Measurements from ENCODE around the gene JAG2.

The JAG2 gene

DNA sequence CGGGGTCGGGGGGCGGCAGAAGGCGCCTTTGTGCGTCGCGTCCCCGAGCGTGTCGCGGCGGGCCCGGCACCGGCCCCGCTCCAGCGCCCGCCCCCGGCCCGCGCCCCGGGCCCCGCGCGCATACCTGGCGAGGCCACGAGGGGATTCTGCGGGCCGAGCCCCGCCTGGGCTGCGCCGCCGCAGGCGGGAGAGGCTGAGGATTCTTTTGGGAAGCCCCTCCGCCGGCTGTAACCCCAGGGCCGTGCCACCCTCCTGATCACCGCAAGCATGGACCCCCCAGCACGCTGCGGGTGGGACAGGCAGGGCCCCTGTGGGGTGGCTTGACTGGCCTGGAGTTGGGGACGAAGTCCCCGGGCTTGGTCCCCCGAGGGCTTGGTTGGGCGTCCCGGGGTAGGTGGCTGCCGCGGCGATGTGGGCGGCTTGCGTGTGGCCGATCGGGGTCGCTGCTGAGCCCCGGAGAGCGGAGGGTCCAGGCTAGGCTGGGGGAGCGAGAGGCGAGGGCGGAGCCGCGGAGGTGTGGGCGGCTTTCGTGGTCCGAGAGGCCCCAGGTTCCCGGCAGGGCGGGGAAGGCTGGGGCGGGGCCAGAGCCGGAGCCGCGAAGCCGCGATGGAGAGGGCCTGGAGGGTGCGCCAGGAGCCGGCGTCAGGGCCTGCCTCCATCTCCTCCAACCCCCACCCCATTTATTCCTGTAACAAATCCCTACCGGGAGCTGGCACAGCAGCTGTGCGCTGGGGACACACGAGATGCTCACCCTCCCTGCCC lies 75.0 kb downstream of the JAG2 start:
- peak overlapping the region; percentile 68 for H3K4me3 ChIP-seq (replicated peaks; ENCODE audit: low read depth, low read length)
- TF ChIP-seq, protein P1, sequence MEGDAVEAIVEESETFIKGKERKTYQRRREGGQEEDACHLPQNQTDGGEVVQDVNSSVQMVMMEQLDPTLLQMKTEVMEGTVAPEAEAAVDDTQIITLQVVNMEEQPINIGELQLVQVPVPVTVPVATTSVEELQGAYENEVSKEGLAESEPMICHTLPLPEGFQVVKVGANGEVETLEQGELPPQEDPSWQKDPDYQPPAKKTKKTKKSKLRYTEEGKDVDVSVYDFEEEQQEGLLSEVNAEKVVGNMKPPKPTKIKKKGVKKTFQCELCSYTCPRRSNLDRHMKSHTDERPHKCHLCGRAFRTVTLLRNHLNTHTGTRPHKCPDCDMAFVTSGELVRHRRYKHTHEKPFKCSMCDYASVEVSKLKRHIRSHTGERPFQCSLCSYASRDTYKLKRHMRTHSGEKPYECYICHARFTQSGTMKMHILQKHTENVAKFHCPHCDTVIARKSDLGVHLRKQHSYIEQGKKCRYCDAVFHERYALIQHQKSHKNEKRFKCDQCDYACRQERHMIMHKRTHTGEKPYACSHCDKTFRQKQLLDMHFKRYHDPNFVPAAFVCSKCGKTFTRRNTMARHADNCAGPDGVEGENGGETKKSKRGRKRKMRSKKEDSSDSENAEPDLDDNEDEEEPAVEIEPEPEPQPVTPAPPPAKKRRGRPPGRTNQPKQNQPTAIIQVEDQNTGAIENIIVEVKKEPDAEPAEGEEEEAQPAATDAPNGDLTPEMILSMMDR (IDR thresholded peaks at IDR 0.05; ENCODE audit: low read depth, low read length, missing control alignments) = peak; percentile 62
- DNase-seq (ENCODE audit: extremely low read depth, low read depth) = no peak

DNA sequence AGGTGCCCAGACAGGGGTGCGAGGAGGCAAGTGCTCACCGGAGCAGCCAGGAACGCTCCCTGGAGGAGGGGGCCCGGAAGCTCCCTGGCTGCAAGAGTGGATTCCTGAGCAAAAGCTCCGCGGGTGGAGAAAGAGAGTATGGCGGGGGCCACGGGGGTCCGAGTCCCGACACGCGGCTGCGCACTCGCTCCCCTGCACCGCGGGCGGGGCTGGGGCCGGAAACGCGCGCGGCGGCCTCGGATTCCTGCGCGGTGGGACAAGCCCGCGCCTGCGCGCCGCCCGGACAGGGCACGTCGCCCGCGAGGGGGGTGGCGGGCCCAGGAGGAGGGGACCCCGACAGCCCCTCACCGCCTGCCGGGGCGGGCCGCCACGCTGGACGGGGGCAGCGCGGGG lies 75.5 kb downstream of the JAG2 start:
- H3K4me3 ChIP-seq (replicated peaks; ENCODE audit: low read depth, low read length) = peak overlapping the region; percentile 68
- TF ChIP-seq, protein P1 (IDR thresholded peaks at IDR 0.05; ENCODE audit: low read depth, low read length, missing control alignments) = no peak
- no peak for DNase-seq (ENCODE audit: extremely low read depth, low read depth)

- DNase-seq (ENCODE audit: extremely low read depth, low read depth) = no peak
- TF ChIP-seq, protein P1 (IDR thresholded peaks at IDR 0.05; ENCODE audit: low read depth, low read length, missing control alignments) = no peak
- peak overlapping the region; percentile 46 for H3K4me3 ChIP-seq (replicated peaks; ENCODE audit: low read depth, low read length)
These were observed 76.2 kb downstream of the JAG2 start for GRCh38 chr14:105092171-105093037.

- H3K4me3 ChIP-seq (replicated peaks; ENCODE audit: low read depth, low read length) = no peak overlapping the region; the same call in 1 of the 2 replicates
- TF ChIP-seq, protein P1 (IDR thresholded peaks at IDR 0.05; ENCODE audit: low read depth, low read length, missing control alignments) = no peak
- DNase-seq (ENCODE audit: extremely low read depth, low read depth) = no peak
These were observed 76.9 kb downstream of the JAG2 start for GRCh38 chr14:105091517-105092170.

DNA sequence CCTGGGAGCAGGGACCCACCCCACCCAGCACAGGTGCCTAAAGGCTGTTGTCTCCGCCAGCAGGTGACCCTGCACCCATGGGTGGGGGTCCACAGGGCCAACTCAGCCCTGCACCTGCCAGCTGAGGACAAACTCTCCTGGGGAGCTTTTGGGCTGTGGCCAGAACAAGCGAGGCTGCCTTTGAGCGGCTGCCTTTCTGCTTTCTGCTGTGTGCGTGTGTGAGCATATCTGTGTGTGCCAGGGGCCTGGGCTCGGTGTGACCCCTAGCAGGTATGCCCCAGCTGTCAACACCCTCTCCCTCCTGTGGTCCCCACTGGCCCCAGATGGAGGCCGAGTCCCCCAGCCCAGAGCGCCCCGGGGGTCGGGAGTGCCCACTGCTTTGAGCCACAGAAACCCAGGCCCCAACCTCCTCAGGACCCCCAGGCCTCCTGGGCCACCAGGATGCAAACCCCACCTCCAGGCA lies 77.5 kb downstream of the JAG2 start:
- TF ChIP-seq, protein P1 (IDR thresholded peaks at IDR 0.05; ENCODE audit: low read depth, low read length, missing control alignments) = no peak
- no peak for DNase-seq (ENCODE audit: extremely low read depth, low read depth)
- no peak overlapping the region for H3K4me3 ChIP-seq (replicated peaks; ENCODE audit: low read depth, low read length)

Data from HFF-Myc (cell line).